Loucy (cell line): ENCODE results near the gene CCDC82.

Experiments used
- CTCF ChIP-seq: fragments of 200-600 bp; sonication (generic); conservative IDR thresholded peaks from 2 replicates; pipeline ENCODE4 v1.5.1; 2014; ENCODE audit warnings: mild to moderate bottlenecking, antibody characterized with exemption, low read length
- EZH2phosphoT487 ChIP-seq: fragments of 200-600 bp; IDR thresholded peaks from 2 replicates; pipeline ENCODE4 v1.6.1; 2018; ENCODE audit warnings: antibody characterized with exemption, mild to moderate bottlenecking, moderate library complexity, borderline replicate concordance

GRCh38 chr11:96342014-96342960 is 47.4 kb downstream of the CCDC82 start:
- no peak for TF ChIP-seq CTCF
- no peak for TF ChIP-seq EZH2phosphoT487
